Hematopoietic multipotent progenitor cell treated with erythropoietin and hydrocortisone succinate and interleukin-3 and kit ligand, for 17 days (in vitro differentiated cells): ENCODE results near the gene CD47.

Experiments used
- DNase-seq: peaks from one replicate; pipeline ENCODE4 v3.0.0-alpha.2; 2015; ENCODE audit warnings: low spot score

The CD47 gene

DNA sequence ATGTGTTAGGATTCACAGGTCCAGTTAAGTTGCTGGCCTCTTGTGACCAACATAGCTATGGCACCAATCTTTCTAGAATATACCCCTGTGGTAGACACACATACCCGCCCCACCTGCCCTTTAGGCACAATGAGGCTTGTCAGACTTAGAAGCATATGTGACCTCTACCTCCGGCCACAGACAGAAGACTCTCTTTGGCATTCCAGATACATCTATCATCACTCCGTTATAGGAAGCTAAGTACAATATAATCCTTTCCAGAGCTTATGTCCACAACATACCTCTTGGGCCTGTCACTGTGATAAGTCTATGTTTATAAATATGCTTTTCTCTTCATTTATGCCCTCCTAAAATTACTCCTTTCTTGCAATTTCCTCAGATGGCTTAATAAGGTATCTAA lies 39.8 kb downstream of the CD47 start:
- DNase-seq, result no peak

DNA sequence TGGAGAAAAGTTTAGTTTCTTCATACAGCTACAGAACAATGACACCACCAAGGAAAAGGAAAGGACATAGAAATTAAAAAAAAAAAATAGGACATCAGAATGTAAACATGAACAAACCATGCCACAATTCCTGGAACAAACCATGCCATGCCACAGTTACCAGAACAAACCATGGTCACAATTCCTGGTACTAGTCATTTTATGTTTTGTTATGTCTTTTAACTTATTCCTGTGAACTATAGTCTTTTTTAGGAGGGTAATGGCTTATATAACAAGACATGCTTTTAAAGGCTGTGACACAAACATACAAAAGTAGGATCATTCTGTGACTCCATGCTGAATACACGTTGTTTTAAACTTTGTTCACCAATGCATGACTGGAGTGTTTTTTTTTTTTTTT lies 42.8 kb downstream of the CD47 start:
- DNase-seq, result no peak

DNA sequence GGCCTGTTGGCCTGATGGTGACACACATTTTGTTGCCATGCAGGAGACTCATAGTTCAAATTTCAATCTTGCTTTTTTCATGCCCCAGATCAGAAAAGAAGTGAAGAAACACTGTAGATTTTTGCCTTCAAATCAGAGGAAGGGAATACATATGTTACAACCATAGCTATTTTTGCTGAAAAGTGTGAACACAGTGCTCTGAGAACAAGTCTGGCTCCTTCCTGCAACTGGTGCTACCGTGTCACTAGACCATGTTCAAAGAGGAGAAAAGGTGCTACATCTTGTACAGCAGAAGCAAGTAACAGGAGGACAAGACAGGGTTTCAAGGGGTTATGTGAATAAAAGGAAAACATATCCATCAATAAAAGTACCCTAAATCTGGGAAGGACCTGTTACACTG lies 44.6 kb downstream of the CD47 start:
- no peak for DNase-seq

- DNase-seq, result no peak
Measured at GRCh38 chr3:108044699-108045098, 46.1 kb downstream of the CD47 start.

GRCh38 chr3:108042300-108042699 lies 48.5 kb downstream of the CD47 start:
- DNase-seq, result no peak

GRCh38 chr3:108041253-108041652 lies 49.6 kb downstream of the CD47 start:
- no peak for DNase-seq

DNA sequence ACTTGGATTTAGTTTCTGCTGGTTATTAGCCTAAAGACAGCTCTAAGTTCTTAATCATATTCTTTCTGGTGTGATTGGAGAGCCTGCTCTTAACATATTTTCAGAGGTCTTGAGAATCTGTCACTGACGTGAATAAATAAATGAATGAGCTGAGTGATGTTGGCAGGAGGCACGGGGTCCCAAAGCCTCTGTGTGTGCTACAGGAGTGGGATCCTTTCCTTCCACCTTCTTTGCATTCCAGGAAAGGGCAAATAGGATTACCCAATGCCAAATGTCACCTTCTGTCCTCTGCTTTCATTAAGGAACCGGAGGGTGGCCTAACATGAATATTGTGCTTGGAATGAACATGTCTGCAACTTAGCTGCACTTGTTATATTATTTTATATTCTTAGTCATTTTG lies 53.1 kb downstream of the CD47 start:
- no peak for DNase-seq

GRCh38 chr3:108036984-108037741 lies 53.7 kb downstream of the CD47 start:
- no peak for DNase-seq

DNA sequence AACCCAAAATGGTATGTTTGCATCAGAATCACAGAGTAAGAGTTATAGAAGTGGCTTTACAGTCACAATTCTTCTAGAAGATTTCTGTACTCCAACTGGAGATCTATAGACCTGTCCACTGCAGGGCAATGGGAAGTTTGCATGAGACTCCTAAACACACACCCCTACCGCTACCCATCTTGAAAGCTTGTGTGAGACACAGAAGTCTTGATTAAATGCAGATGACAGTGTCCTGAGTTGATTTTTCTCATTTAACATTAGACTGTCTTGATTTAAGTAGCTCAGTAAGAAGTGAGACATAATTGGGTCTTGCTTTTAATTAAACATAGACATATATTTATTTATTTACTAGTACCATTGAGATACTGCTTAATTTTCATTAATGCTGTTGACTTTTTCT lies 54.4 kb downstream of the CD47 start:
- DNase-seq, result no peak

DNA sequence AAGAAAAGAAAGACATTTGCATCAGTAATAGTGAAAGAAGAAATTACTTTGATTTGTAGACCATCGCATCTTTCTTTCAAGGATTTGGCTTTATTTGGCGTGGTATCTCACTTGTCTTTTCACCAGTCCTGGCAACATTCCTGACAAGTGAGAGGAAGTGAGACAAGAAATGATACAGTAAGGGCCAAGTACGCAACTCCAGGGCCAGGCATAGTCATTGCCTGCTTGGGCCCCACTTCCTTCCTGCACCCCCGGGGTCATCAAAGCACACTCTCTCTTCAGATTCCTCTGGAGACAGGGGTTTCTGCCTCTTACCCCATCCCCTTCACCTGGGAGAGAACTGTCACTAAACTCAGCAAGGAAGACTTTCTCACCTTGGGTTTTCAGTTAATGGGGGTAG lies 55.1 kb downstream of the CD47 start:
- DNase-seq, result no peak

- no peak for DNase-seq
Measured at GRCh38 chr3:108031895-108032294, 58.9 kb downstream of the CD47 start.

DNA sequence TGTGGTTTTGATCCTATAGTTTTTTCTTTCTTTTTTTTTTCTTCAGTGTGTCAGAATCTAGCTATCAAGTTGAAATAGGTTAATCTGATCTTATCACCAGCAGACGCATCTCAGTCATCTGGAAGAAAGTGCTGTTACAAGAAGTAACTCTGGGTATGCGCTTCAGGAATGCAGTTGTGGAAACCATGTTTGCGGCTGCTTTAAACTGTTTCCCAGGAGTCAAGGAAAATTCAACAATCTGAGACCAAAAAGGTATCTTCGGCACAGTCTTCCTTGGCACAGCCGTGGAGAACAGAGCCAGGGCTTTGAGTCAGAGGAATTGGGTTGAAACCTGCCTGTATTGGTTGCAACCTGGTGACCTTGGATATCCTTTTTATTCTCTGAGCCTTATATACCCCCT lies 59.9 kb downstream of the CD47 start:
- DNase-seq, result no peak

- DNase-seq, result no peak
Measured at GRCh38 chr3:108029466-108029865, 61.4 kb downstream of the CD47 start.

DNA sequence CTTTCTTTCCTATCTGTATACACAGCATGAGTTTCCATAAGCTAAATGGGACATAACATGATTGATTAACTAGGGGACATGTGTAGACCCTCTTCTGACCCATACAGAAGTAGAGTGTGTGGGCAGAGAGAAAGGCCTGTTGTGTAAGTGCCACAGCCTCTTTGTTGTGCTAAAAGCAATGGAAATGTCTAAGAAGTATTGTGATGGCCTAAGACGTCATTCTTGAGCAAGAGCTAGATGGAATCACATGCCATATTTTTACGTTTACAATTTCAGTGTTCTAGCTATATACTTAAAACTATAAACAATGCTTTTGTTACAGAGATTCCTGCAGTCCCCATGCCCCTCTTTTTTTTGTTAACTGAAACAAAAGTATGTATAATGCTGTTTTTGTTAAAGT lies 61.9 kb downstream of the CD47 start:
- DNase-seq, result no peak

- no peak for DNase-seq
Measured at GRCh38 chr3:108025177-108025576, 65.7 kb downstream of the CD47 start.

DNA sequence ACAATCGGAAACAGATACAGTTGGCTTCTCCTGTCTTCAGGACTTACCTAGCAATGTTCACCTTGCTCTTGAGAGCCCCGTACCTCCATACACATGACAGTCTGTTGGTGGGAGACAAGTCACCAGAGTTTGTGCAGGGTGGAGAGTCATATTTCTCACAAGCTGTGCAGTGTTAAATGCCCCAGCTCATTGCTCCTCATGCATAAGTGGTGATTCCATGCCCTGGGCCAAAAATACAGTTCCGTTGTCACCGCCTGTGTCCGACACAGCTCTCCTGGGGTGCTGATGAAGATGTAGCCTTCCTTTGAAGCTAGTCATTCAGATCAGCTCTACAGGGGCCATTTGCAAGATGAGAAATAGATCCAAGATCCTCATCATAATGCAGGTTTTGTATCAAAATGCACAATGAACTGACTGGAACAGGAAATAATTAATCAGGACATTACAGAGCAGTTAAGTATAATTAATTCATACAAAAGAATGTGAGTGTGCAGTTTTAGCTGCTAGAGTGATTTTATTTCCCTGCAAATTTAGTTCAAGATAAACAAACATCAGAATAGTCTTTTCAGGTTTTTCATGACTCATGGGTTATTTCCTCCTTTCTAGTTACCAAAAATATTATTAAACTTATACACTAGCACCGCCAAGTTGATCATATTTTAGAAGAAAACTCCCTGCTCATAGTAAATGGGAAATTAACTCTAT lies 66.5 kb downstream of the CD47 start:
- no peak for DNase-seq

DNA sequence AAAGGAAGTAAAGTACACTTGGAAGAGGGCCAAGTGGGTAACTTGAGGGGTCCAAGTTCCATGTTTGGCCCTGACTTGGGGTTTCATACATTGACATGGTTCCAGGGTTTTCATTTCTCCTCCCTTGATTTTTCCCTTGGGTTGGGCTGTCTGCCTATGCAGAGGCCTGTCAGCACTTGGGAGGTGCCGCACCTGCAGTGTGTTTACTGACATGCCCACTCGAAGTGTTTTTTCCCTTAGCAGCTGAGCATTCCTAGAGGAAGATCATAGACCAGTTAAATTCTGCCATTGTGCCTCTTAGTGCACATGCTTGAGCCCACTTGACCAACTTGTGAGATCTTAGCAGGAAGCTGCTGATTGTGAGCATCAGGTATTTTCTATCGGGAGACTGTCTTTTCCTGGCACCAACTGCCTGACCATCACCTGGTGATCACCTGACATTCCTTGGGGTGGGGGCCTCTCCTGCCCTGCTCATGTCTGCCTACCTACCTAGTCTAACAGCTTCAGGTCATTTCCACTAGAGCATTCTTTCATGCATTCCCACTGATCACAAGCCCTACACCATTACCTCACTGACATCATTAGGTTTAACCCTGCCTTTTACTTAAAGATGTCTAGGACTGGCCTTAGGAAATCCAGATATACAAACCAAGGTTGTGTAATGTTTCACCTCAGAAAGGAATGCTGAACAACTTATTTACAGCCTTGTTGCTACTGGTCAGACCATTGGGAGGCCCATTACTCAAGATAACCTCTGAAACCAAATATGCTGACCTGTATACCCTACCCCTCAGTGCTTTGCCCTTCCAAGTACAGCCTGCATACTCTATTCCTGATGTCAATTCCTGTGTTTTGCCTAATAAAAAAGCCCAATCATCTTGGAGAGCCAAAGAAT lies 68.3 kb downstream of the CD47 start:
- DNase-seq, result no peak

- no peak for DNase-seq
Measured at GRCh38 chr3:108021533-108021932, 69.3 kb downstream of the CD47 start.

DNA sequence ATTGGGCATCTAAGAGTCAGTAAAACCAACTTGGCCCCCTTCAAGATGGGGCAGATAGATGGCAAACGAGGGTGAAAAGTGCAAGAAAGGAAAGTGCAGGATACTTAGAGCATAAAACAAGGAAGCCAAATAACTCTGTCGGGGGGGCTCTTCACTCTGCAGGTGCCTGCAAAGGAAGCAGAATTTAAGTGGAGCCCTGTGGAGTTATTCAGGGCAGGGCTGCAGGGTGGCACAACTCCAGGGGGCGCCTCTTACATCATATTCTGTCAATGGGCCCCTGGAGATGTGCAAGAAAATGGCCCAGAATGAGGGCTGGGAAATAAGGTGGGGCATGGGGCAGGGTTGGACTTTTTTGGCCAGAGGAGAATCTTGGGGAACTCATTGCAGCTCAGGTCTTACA lies 69.7 kb downstream of the CD47 start:
- no peak for DNase-seq

DNA sequence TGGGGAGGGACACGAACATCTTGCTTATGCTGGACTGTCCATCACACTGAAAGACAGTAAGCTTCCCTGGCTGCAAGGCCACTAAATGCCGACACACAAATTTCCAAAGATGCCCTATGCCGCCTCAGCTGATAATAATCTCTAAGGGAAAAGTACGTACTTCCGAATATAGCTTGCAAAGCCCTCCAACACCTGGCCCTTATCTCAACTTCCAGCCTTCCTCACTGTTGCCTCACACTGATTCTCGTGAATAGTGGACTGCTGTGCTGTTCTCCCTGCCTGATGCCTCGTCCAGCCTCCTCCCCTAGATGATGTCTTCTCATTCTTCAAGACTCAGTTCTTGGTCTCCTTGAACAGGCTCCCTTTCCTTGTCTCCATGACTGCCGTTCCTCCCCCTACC lies 72.3 kb downstream of the CD47 start:
- DNase-seq, result no peak

GRCh38 chr3:108017587-108017986 lies 73.2 kb downstream of the CD47 start:
- DNase-seq, result no peak

- no peak for DNase-seq
Measured at GRCh38 chr3:108014943-108015342, 75.9 kb downstream of the CD47 start.
